Measurements from ENCODE around the gene AP3S1.
A peak's percentile ranks its signal among the peaks of the same experiment; 100 is the strongest.

AP3S1 gene

GRCh38 chr5:115829913-115830312, 11.8 kb upstream of the AP3S1 start:
- DNase-seq: no peak

- DNase-seq: peak; percentile 8
Measured at GRCh38 chr5:115831163-115831768, 10.5 kb upstream of the AP3S1 start.

GRCh38 chr5:115835481-115835880, 6.3 kb upstream of the AP3S1 start:
- DNase-seq: no peak

DNA sequence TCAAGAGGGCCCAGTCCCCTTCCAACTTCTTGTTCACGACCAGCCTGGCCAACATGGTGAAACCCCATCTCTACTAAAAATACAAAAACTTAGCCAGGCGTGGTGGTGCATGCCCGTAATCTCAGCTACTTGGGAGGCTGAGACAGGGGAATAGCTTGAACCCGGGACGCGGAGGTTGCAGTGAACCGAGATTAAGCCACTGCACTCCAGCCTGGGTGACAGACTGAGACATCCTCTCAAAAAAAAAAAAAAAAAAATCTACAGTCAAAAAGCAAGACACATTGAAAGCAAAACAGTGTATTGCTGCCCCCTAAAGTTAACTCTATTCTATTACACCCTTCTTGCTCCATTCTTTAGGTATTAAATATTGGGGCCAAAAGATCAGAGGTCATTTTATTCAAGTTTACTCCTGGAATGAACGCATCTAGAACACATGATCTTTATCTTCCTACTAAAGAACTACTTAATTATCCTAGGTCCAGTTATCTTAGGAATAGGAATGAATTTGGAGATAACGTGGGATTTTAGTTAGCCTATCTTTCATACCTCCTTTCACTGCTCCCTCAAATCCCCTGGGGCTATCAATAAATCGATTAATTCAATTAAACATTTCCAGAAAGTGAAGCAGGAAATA, 2.7 kb upstream of the AP3S1 start:
- DNase-seq: peak; percentile 62

- no peak for DNase-seq
Measured at GRCh38 chr5:115840873-115841272, 862 bp upstream of the AP3S1 start.

GRCh38 chr5:115842089-115842935, 577 bp downstream of the AP3S1 start:
- peak; percentile 16 for DNase-seq

DNA sequence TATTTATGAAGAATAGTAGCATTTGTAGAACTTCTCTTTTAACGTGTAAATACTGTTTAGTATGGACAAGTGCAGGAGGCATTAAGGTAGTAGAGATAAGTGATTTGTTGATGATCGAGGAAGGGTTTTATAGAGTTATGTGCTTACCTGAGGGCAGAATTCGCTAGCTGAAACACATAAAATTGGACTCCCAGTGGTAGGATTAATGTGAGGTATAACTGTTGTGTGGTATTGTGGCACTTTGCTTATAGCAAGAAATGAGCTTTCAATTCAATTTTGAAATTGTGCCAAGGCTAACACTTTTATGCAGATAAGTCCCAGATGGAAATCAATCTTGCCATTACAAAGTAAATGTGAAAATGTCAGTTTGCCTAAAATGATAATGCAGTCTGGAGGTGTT, 1.2 kb downstream of the AP3S1 start:
- no peak for DNase-seq

DNA sequence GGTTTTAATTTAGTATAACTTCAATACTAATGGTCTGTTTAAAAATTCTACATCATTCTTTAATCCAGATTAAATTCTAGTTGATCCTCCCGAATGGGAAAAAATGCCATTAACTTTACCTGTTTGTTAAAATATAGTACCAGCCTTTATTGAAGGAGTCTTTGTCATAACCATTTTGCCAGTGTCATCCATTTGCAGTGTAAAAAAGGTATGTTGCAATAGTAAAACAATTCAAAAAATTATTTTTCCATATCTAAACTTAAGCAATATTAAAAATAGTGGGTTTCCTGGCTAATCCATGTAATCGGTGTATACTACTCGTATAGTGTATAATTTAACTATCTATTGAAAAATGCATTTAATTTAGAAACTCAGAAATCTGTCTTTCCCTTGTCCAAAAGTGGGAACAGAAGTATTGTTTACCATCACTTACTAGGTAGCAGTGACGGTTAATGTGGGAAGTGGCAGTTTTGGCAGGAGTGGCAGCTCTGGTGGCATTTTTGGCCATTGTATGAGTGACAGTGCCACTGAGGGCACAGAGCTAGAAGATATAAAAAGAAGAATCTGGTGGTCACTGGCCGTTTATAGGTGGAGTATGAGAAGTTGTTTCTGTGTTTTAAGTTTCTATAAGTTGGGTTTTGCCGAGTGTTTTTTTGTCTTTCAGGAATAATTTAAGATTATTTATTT, 1.9 kb downstream of the AP3S1 start:
- no peak for DNase-seq

- DNase-seq: no peak
Measured at GRCh38 chr5:115844321-115844817, 2.6 kb downstream of the AP3S1 start.

DNA sequence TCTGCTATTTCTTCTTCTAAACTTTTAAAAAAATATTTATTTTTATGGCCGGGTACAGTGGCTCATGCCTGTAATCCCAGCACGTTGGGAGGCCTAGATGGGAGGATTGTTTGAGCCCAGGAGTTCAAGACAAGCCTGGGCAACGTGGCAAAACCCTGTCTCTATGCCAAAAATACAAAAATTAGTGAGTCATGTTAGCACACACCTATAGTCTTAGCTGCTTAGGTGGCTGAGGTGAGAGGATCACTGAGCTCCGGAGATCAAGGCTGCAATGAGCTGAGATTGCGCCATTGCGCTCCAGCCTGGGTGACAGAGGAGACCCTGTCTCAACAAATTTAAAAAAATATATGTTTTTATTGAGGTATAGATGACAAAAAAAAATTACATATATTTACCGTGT, 5.6 kb downstream of the AP3S1 start:
- DNase-seq: no peak

- no peak for DNase-seq
Measured at GRCh38 chr5:115849258-115849798, 7.6 kb downstream of the AP3S1 start.

GRCh38 chr5:115850744-115851416, 9.1 kb downstream of the AP3S1 start:
- DNase-seq: no peak

- no peak for DNase-seq
Measured at GRCh38 chr5:115854139-115854538, 12.4 kb downstream of the AP3S1 start.

DNA sequence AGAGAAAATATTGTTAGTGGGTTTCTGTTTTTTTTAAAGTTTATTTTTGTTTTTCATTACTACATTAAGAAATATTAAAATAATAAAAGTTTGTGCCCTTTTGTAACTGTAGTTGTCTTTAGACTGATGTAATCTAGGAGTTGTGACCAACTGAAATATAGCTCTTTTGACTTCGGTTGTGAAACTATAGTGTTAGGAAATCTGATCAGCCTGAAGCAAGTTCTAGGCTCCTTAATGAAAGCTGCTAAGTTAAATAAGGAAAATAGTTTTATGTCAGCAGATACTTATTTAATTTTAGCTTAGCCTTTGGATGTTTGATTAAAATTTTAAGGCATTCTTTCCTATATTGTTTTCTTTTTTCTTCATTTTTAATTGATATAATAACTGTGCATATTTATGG, 14.2 kb downstream of the AP3S1 start:
- DNase-seq: no peak

DNA sequence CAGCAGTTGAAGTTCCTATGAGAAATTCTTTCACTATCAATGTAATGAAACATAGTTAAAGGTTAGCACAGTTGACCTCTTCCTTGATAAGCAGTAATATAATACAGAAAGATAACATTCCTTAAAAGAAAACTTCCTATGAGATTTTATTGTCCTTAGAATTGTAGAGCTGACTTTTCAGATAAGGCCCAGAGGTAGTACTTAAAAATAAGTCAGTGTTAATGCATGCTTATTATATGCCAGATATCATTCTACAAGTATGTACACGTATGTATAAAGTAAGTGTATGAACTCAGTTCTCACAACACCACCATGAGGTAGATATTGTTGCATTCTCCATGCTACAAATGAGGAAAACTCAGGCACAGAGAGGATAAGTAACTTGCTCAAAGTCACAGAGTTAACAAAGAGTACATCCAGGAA, 15.3 kb downstream of the AP3S1 start:
- no peak for DNase-seq

- DNase-seq: no peak
Measured at GRCh38 chr5:115857626-115858349, 16.1 kb downstream of the AP3S1 start.

DNA sequence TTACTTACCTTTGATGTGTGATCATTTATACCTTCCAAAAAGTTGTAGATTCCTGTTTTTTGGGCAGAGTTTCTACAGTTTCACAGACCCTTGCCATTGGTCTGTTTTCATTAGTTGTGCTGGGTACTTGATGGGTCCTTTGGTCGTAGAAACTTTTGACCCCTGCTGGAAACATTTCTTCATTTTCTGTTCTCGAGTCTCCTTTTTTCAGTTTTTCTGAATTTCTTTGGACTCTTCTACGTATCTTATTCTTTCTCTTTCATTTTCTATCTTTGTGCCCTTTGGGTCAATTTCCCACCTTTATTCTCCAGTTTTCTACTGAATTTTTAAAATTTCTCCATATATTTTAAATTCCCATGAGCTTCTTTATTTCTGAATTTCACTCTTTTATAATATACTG, 16.7 kb downstream of the AP3S1 start:
- no peak for DNase-seq

- DNase-seq: no peak
Measured at GRCh38 chr5:115859378-115859777, 17.6 kb downstream of the AP3S1 start.

GRCh38 chr5:115869256-115869795, 27.6 kb downstream of the AP3S1 start:
- DNase-seq: no peak

DNA sequence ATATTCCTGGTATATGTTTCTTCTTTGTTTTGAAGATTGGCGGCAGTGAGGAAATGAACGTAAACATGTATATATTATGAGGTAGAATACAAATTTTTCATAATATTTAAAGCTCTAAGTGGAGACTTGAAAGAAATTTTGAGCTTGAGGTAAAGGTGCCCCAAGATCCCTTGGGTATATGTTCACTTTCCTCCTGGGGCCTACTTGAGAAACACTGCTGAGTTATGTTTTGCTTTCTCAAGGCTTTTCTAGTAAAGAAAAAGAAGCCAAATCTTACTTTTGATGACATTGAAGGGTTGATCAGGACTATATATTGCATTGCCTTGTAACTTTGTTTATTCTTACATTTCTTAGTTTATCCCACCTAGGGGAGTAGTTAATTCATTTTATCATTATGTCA, 30.7 kb downstream of the AP3S1 start:
- DNase-seq: no peak

DNA sequence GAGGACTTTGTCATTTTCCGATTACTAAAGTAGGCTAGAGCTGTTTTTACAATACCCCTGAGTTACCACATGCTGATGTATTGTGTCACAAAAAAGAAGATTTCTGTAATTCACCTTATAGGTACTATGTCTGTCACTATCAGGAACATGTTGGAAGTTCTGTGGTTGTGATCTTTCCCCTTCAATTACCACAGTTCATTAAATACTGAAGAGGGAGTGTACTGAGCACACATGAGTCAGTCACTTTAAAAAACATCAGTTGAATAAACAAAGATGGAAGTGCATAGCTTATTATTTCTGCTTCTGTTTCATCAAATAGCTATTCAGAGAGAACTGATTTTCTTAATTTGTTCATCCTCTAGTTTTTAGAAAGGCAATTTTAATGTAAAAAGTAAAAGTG, 31.7 kb downstream of the AP3S1 start:
- DNase-seq: no peak
